ENCODE data around the gene EXD3. TPM values are rescaled to one million over a fixed set of nuclear protein-coding genes. Genes with fewer than 3 reads are reported as not detected.
A peak's percentile ranks its signal among the peaks of the same experiment; 100 is the strongest.

EXD3 gene
- polyA plus RNA-seq, 1 of the 3 experiments (the other 2 are of a cell fraction): 11.5 TPM

GRCh38 chr9:137294091-137294680, 128.8 kb downstream of the EXD3 start:
- H3F3A ChIP-seq (replicated peaks; ENCODE audit: insufficient read depth): no peaks in the 10 kb centered on the region
- no peaks in the 10 kb centered on the region for H3K36me3 ChIP-seq (replicated peaks in 1 of 2; ENCODE audit: control insufficient read depth in 1 of 2, insufficient read depth in 2 of 2, low read length in 1 of 2)
- CTCF ChIA-PET: interaction anchor here (0.8 to 3.1 kb wide), 8 partner anchors 8 to 237 kb away, joined by 3 to 13 read pairs (median 4); partner anchors contain the start of gene NRARP
- H3K9me3 ChIP-seq: no peaks in the 10 kb centered on the region
- peaks cover 0 to 19% of the 10 kb centered on the region in 2 experiments; a peak in 1 of 4 replicates for H3K4me1 ChIP-seq (ENCODE audit: control insufficient read depth in 1 of 2, insufficient read depth in 2 of 2, low read depth in 1 of 2, low read length in 1 of 2)
- no peaks in the 10 kb centered on the region for H4K20me1 ChIP-seq (ENCODE audit: insufficient read depth)
- WGBS (ENCODE audit: low lambda C conversion rate): 50% methylated on average over 10 of the region's 11 CpGs
- DNase-seq: peak; percentile 73
- H3K4me2 ChIP-seq: no peak overlapping the region
- no peaks in the 10 kb centered on the region for H3K9me2 ChIP-seq
- peak overlapping the region; percentile 13; the same call in 1 of the 2 replicates for H2AFZ ChIP-seq (ENCODE audit: low read depth)
- H3K79me2 ChIP-seq (ENCODE audit: insufficient read depth): no peaks in the 10 kb centered on the region
- no peaks in the 10 kb centered on the region for H3K27me3 ChIP-seq (ENCODE audit: insufficient read depth)
- H3K4me3 ChIP-seq (ENCODE audit: low read depth in 2 of 2, low read length in 1 of 2): no peak overlapping the region
- H3K9ac ChIP-seq: no peak overlapping the region
- H3K27ac ChIP-seq (ENCODE audit: low read depth in 2 of 2, low read length in 1 of 2): no peak overlapping the region
- TF ChIP-seq NRF1 (IDR thresholded peaks at IDR 0.05; ENCODE audit: low read depth, low read length) (no peak), REST (IDR thresholded peaks at IDR 0.05; ENCODE audit: low read depth, low read length) (no peak), FOSL2 (IDR thresholded peaks at IDR 0.05; ENCODE audit: borderline replicate concordance, low read depth) (no peak), JUND (IDR thresholded peaks at IDR 0.05) (no peak), TEAD4 (IDR thresholded peaks at IDR 0.05; ENCODE audit: borderline replicate concordance, insufficient read depth) (no peak)
- TF ChIP-seq, protein P1, sequence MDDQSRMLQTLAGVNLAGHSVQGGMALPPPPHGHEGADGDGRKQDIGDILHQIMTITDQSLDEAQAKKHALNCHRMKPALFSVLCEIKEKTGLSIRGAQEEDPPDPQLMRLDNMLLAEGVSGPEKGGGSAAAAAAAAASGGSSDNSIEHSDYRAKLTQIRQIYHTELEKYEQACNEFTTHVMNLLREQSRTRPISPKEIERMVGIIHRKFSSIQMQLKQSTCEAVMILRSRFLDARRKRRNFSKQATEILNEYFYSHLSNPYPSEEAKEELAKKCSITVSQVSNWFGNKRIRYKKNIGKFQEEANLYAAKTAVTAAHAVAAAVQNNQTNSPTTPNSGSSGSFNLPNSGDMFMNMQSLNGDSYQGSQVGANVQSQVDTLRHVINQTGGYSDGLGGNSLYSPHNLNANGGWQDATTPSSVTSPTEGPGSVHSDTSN (IDR thresholded peaks at IDR 0.05): no peak
- TF ChIP-seq, protein P2, sequence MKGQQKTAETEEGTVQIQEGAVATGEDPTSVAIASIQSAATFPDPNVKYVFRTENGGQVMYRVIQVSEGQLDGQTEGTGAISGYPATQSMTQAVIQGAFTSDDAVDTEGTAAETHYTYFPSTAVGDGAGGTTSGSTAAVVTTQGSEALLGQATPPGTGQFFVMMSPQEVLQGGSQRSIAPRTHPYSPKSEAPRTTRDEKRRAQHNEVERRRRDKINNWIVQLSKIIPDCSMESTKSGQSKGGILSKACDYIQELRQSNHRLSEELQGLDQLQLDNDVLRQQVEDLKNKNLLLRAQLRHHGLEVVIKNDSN (IDR thresholded peaks at IDR 0.05; ENCODE audit: borderline replicate concordance, low read depth): peak; percentile 74; the same call in 1 of the 2 replicates
- POLR2A ChIA-PET: no interaction called here

DNA sequence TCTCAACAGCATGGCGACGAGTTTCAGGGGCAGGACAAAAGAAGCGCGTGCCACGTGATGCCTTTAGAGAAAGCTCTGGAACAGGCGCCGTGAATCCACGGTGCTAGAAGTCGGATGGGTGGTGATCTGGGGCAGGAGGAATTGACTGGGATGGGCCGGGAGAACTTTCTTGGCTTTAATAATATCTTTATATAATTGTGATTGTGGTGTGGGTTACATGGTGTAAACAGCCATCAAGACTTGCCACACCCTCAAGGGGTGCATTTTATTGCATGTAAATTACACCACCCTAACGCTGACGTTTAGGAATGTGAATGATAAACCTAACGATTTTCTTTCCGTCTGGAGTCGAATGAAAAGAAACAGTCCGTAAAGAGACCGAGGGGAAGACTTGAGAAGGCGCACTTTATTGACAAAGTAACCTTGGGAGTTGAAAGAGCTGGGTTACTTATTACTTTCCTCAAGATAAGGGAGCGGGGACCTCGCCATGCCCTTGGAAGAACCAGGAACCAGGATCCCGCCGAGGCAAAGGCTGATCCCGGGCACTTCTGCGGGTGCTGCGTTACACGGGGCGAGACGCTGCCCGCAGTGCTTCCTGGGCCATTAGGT, 129.4 kb downstream of the EXD3 start:
- H3F3A ChIP-seq (replicated peaks; ENCODE audit: insufficient read depth): no peaks in the 10 kb centered on the region
- ChIA-PET POLR2A (no interaction called here), CTCF (interaction anchor here (0.8 to 3.1 kb wide), 6 partner anchors 9 to 152 kb away, joined by 3 to 13 read pairs (median 4); partner anchors contain the start of gene NRARP)
- no peaks in the 10 kb centered on the region for H4K20me1 ChIP-seq (ENCODE audit: insufficient read depth)
- no peak for TF ChIP-seq MXI1 (IDR thresholded peaks at IDR 0.05; ENCODE audit: low read depth, low read length)
- no peak for TF ChIP-seq TCF12 (IDR thresholded peaks at IDR 0.05)
- TF ChIP-seq FOXM1 (IDR thresholded peaks at IDR 0.05; ENCODE audit: low read depth): no peak
- TF ChIP-seq RAD21 (IDR thresholded peaks at IDR 0.05; ENCODE audit: low read length): no peak
- no peak for TF ChIP-seq ZBTB33 (IDR thresholded peaks at IDR 0.05; ENCODE audit: borderline replicate concordance, low read depth)
- no peak for TF ChIP-seq TEAD4 (IDR thresholded peaks at IDR 0.05; ENCODE audit: borderline replicate concordance, insufficient read depth)
- TF ChIP-seq FOXJ3 (CRISPR knock-in tag; IDR thresholded peaks at IDR 0.05): no peak
- H3K4me3 ChIP-seq (ENCODE audit: low read depth in 2 of 2, low read length in 1 of 2): no peak overlapping the region
- H3K36me3 ChIP-seq (replicated peaks in 1 of 2; ENCODE audit: control insufficient read depth in 1 of 2, insufficient read depth in 2 of 2, low read length in 1 of 2): no peaks in the 10 kb centered on the region
- 81% methylated on average over 23 of the region's 29 CpGs for whole genome bisulfite sequencing (ENCODE audit: low lambda C conversion rate)
- H3K4me1 ChIP-seq (ENCODE audit: control insufficient read depth in 1 of 2, insufficient read depth in 2 of 2, low read depth in 1 of 2, low read length in 1 of 2): peaks cover 0 to 19% of the 10 kb centered on the region in 2 experiments; a peak in 1 of 4 replicates
- no peaks in the 10 kb centered on the region for H3K27me3 ChIP-seq (ENCODE audit: insufficient read depth)
- no peaks in the 10 kb centered on the region for H3K9me2 ChIP-seq
- no peak overlapping the region for H3K9ac ChIP-seq
- no peaks in the 10 kb centered on the region for H3K9me3 ChIP-seq
- DNase-seq: no peak
- no peak overlapping the region for H3K4me2 ChIP-seq
- no peaks in the 10 kb centered on the region for H3K79me2 ChIP-seq (ENCODE audit: insufficient read depth)
- no peak overlapping the region for H2AFZ ChIP-seq (ENCODE audit: low read depth)
- H3K27ac ChIP-seq (ENCODE audit: low read depth in 2 of 2, low read length in 1 of 2): no peak overlapping the region

Measured in SK-N-SH (cell line).